Ureter (tissue), 1 donor: ENCODE measurements around the gene FREY1. TPM values are rescaled to one million over a fixed set of nuclear protein-coding genes. Genes with fewer than 3 reads are reported as not detected.
"Not testable (repeated sequence)": the region's sequence is repeated elsewhere in the genome, so short reads cannot be mapped to it uniquely, and the experiment has no call there.

Source experiments
- DNase-seq: peaks from one replicate; pipeline ENCODE4 v3.0.0-alpha.2; 2020; ENCODE audit warnings: low spot score
- total RNA-seq: library from RNA; stranded (reverse); gene quantifications from one replicate; pipeline ENCODE4 v1.2.4, GENCODE V29; 2023
- donor health status: DM: yes; HTN: yes; CAD: no.

FREY1 gene
- total RNA-seq, 1 donor from 2014 or later: 0.70 TPM

DNA sequence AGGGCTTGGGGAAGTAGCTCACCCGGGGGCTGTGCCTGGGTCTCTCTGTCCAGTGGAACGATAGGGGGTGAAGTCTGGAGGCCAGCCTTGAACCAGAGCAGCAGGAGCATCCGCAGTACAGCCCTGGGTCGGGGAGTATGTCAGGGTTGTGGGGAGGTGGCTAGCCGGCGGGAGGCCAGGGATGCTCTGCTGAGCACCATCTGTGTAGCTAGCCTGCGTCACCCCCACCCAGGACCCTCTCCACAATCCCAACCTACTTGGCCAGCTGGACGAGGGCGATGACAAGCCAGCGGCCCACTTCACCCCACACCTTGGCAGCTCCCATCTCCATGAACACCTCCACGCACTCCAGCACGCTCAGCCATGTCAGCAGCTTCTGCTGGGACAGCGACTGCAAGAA lies 8.4 kb upstream of the FREY1 start:
- DNase-seq: no peak

DNA sequence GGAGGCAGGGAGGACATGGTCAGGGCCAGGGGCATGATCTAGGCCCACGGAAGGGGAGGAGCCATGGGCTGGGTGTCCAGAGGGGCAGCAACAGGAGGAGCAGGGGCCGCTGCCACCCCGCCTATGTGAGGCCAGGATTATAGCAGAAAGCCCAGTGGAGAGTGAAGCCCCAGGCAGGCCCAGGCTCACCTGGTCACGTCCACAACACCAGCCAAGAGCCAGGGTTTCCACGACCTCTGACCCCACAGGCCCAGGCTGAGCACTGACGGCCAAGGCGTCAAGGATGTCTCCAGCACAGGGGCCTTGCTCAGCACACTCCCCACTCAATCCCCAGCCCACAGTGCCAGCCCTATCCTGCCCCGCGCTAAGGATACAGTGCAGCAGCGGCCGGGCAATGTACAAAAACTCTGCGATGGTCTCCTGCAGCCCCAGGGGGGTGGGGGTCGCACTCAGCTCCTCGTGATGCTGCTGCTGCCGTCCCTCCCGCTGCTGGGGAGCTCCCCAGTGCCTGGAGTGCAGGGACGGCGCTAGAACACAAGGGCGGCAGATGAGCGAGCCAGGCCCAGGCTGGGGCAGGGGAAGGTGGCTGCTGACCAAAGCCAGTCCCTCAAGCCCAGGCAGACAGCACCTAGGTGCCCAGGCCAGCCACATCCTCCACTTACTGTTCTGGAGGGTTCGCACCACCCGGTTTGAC lies 7.0 kb upstream of the FREY1 start:
- DNase-seq: no peak

GRCh38 chr11:45913514-45913913 lies 6.4 kb upstream of the FREY1 start:
- no peak for DNase-seq

DNA sequence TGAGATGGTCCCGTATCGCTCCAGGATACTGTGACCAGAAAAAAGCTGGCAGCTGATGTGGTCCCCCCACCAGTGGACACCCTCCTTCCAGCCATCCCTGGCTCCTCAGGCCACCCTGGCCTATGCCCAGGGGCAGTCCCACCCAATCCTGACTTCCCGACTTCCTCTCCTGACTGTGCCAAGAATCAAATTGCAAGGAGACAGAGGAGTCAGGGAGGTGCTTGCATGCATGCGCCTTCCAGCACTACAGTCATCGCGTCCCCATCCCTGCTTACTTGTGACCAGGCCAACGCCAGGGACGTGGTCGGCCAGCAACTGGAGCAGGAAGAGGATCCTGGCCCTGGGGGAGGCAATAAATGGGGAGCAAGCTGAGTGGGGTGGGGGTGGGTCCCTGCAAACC lies 3.6 kb upstream of the FREY1 start:
- no peak for DNase-seq

DNA sequence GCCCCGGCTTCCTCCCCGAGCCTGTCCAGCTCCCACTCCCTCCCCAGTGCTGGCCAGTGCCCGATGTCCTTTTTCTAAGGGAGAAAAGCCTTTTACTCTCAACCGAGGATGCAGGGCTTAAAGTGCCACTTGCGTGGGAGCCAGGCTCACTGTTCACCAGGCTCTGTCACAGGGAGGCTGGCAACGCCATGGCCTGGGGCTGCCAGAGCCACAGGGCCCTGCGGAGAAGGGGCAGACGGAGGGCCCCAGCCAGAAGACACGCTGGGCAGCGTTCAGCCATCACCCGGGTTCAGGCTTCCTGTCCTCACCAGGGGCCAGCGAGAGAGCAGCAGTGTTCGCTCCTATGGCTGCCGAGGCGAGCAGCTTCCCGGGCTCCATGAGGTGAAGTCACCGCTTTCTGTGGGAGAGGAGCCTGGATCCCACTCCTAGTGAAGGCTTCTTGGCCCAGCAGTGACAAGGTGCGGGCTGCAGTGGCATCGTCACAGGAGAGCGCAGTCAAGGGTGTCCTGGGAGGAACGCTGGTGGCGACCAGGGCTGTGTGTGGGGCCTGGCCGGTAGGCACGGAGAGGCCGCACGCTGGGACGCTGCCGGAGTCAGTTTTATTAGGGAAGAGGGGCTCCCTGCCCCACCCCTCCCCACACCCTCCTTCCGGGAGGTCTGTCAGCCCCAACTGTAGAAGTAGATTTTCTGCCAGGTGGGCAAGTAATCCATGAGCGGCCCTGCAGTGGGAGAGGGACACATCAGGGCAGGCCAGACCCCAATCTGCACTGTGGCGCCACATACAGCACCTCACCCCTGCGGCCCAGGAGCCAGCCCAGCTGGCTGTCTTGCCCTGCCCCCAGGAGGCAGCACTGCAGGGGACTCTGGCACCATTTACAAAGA lies 2.8 kb upstream of the FREY1 start:
- DNase-seq: no peak

DNA sequence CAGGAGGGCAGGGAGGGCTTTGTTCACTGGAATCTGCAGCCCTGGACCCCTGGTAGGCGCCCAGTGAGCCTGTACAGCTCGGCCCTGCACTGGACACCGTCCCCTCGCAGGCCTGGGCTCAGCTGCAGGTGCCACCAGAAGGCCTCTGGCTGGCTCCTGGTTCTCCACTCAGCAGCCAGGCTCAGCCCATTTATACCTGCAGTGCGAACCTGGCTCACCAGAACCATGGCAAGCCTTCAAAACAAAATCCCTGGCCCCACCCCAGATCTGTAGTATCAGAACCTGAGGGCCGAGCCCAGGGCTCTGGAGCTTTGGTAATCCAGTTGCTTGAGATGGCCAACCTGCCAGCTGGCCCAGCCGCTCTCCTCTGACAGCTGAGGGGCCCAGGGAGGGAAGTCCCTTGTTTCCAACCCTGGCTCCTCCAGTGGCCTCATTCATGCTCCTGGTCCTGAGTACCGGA lies 870 bp upstream of the FREY1 start:
- DNase-seq: no peak

- DNase-seq: no peak
Measured at GRCh38 chr11:45906096-45906682, 882 bp downstream of the FREY1 start.

GRCh38 chr11:45905576-45905975 lies 1.5 kb downstream of the FREY1 start:
- DNase-seq: not testable (repeated sequence)

DNA sequence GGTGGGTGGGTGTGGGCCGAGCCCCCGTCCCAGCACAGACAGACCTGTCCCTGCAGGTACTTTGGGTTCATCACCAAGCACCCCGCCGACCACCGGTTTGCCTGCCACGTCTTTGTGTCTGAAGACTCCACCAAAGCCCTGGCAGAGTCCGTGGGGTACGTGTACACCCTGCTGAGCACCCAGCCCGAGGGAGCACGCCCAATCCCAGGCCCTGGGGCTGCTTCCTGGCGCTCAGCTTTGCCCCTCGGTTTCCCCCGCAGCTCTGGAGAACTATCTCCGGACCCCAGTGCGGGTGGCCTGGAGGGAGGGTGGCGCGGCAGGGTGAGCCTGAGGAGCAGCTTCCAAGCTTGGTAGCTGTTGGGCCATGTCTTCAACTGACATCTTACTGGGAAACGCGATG lies 2.0 kb downstream of the FREY1 start:
- DNase-seq: no peak

DNA sequence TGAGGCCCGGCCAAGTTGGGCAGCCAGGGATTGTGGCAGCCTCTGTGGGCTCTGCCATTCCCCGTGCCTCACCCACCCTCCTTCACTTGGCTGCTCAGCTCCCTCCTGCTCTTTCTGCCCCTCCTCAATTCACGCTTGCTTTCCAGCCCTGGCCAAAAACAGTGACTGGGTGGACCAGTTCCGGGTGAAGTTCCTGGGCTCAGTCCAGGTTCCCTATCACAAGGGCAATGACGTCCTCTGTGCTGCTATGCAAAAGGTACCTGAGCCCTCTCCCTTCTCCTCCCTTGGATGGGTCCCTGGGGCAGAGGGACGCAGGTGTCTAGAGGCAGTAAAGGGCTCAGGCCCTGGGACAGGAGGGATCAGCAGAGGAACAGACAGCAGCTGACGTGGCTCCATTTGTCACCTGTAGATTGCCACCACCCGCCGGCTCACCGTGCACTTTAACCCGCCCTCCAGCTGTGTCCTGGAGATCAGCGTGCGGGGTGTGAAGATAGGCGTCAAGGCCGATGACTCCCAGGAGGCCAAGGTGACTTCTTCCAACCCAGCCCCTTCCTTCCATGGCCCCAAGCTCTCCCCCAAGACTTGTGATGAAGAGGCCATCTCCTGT lies 2.7 kb downstream of the FREY1 start:
- DNase-seq: no peak

GRCh38 chr11:45902452-45903380 lies 4.4 kb downstream of the FREY1 start:
- no peak for DNase-seq

GRCh38 chr11:45901626-45902025 lies 5.4 kb downstream of the FREY1 start:
- DNase-seq: no peak

DNA sequence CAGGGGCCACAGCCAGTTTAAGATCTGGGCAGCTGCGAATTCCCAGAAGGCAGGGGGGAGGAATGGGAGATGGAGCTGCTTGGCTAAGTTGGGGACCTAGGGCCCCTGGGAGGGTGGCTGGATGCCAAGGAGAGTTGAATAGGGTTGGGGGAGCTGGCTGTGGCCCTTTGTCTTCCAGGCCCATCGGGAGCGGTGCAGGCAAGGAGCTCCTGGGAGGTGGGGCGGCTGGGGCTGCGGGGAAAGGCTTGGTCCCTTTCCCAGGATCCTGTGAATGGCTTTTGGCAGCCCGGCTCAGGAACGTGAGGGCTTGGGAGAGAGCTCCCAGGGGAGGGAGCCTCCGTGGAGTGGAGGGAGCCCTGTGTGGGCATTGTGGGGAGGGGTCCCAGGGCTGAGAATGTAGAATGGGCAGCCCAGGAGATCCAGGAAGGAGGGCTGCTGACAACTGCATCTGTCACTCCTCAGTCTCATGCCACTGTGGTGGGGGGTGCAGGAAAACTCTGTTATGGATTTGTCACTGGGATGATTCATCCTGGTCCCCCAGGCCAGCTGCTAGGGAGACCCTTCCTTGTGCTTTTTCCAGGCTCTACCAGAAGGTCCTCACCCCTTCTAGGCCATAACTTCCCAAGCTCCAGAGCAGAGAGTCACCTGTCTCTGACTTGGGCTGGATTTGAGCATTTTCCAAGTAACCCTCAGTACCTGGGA lies 6.0 kb downstream of the FREY1 start:
- DNase-seq: no peak

DNA sequence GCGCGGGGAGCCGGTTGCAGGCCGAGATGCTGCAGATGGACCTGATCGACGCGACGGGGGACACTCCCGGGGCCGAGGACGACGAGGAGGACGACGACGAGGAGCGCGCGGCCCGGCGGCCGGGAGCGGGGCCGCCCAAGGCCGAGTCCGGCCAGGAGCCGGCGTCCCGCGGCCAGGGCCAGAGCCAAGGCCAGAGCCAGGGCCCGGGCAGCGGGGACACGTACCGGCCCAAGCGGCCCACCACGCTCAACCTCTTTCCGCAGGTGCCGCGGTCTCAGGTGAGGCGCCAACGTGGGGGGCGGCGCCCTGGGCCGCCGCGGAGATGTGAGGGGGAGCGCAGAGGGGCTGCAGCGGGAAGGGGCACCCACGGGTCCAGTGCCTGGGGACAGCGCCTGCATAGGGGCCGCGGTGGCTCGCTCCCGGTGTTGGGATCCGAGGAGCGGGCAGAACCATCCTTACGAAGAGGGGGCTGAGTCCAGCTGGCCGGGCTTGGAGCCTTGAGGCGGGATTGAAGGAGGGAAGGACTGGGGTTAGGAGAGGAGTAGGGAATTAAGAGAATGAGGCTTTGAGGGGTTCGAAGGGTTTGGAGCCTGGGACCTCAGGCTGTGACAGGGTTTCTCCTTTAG lies 6.8 kb downstream of the FREY1 start:
- not testable (repeated sequence) for DNase-seq

GRCh38 chr11:45899448-45900174 lies 7.5 kb downstream of the FREY1 start:
- peak; percentile 84 for DNase-seq

DNA sequence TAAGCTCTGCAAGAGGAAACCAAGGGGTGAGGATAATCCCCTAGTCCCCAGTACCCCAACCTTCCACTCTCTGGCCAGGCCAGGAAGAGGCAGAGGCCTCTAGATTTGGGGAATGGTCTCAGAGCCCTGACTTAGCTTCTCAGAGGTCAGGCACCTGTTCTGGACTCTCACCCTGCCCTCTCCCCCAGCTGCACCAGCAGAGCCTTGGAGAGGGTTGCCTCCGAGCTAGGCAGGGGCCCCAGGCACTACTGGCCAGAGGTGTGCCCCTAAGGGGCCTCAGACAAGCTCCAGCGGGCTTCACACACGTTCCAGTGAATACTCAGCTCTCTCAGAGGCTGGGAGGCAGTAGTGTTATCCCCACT lies 8.0 kb downstream of the FREY1 start:
- DNase-seq: no peak

DNA sequence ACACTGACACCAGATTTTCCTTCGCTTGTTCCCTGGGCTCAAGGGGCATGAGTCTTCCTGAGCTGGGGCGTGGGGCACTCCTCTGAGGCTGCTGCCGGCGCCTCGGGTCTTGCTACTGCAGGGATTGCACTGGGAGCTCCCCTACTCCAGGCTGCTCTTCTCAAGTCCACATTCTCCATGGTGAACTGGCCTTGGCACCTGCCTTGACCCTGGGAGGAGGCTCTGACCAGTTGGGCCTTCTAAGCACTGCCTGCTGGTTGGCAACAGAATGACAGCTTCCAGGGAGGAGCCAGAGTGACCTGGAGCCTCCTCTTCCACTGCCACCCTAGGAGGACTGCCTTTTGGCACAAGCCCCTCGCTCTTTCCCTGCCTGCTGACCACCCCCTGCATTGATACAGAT lies 9.5 kb downstream of the FREY1 start:
- no peak for DNase-seq

GRCh38 chr11:45896422-45896984 lies 10.6 kb downstream of the FREY1 start:
- no peak for DNase-seq
